Lung (tissue), 12 donors: ENCODE measurements around the gene STXBP5. TPM values are rescaled to one million over a fixed set of nuclear protein-coding genes. Genes with fewer than 3 reads are reported as not detected.

Source experiments
- ATAC-seq: fragments of 200-7000 bp; cut with Tn5 transposase; one replicate; pipeline ENCODE4 v1.9.1; 2020; ENCODE audit warnings: moderate number of reproducible peaks; ENCODE audit not compliant: insufficient read depth, low FRiP score
- DNase-seq, 3 donors: peaks; one replicate each; pipeline ENCODE4 v3.0.0-alpha.2; 2013 to 2017
- H3K27ac ChIP-seq, 2 donors: one replicate each; pipeline ENCODE4 v1.5.1; 2013; ENCODE audit warnings: mild to moderate bottlenecking in 2 of 2, moderate library complexity in 2 of 2, control low read depth in 1 of 2, inconsistent platforms in 1 of 2, low read depth in 1 of 2, low read length in 1 of 2
- H3K27me3 ChIP-seq, 3 donors: one replicate each; pipeline ENCODE4 v1.5.1; 2013; ENCODE audit warnings: low read length in 2 of 3; ENCODE audit not compliant: control insufficient read depth in 3 of 3, insufficient read depth in 3 of 3
- H3K36me3 ChIP-seq, 4 donors: one replicate each; pipeline ENCODE4 v1.5.1; 2013; ENCODE audit warnings: low read length in 4 of 4, mild to moderate bottlenecking in 1 of 4, moderate library complexity in 1 of 4; ENCODE audit not compliant: control insufficient read depth in 4 of 4, insufficient read depth in 4 of 4
- H3K4me1 ChIP-seq, 5 donors: one replicate each; pipeline ENCODE4 v1.5.1; 2013; ENCODE audit warnings: low read length in 5 of 5, mild to moderate bottlenecking in 2 of 5, moderate library complexity in 1 of 5; ENCODE audit not compliant: control insufficient read depth in 5 of 5, insufficient read depth in 5 of 5
- H3K4me3 ChIP-seq: one replicate; pipeline ENCODE4 v1.5.1; 2013; ENCODE audit warnings: mild to moderate bottlenecking, control low read depth, moderate library complexity
- H3K9ac ChIP-seq, 2 donors: one replicate each; pipeline ENCODE4 v1.5.1; 2013; ENCODE audit warnings: low read length in 2 of 2, control low read depth in 1 of 2; ENCODE audit not compliant: insufficient read depth in 1 of 2
- H3K9me3 ChIP-seq, 4 donors: one replicate each; pipeline ENCODE4 v1.5.1; 2013; ENCODE audit warnings: low read length in 3 of 4, mild to moderate bottlenecking in 1 of 4, moderate library complexity in 1 of 4; ENCODE audit not compliant: control insufficient read depth in 4 of 4, insufficient read depth in 3 of 4
- CTCF ChIP-seq: IDR thresholded peaks from 2 replicates; pipeline ENCODE4 v1.5.1; 2012; ENCODE audit warnings: mild to moderate bottlenecking; ENCODE audit errors: control extremely low read depth, extremely low read depth
- WGBS, 2 donors: extraction: QIAGEN DNeasy Blood & Tissue Kit; methylation state at CpG; one replicate each; pipeline ENCODE4 v1.1.7; 2013; 5-methylcytosine and 5-hydroxymethylcytosine counted together
- polyA plus RNA-seq, 2 donors: library from polyadenylated mRNA; stranded (reverse); fragments of 200-250 nt; gene quantifications; one replicate each; pipeline ENCODE4 v1.2.1, GENCODE V29; 2013
- total RNA-seq, 2 donors: library from RNA; depleted of rRNA in 1 of 2; stranded (reverse); fragments of >200 nt in 1 of 2; gene quantifications; one replicate each; pipeline ENCODE4 v1.2.1, GENCODE V29; 2014 to 2021
- donor health status: control.
- donor health status: control.
- donor health status: Bipolar disorder and iron deficiency.
- donor health status: healthy.
- donor health status: DM: yes; HTN: yes; CAD: no.

Gene STXBP5
- total and polyA plus RNA-seq, 4 donors: 6.2 to 29.0 (median 12.9) TPM

- DNase-seq (no peak), ATAC-seq (no peak)
- Histone ChIP-seq H3K4me3 (no peak overlapping the region), H3K27ac (no peak overlapping the region), H3K36me3 (peaks cover 3 to 12% (median 4%) of the 10 kb centered on the region in 4 donors), H3K27me3 (no peaks in the 10 kb centered on the region), H3K9ac (no peak overlapping the region), H3K4me1 (peaks cover 0 to 4% (median 0%) of the 10 kb centered on the region in 5 donors), H3K9me3 (no peaks in the 10 kb centered on the region)
- 93 to 94% methylated on average over 6 of the region's 6 CpGs for WGBS, 2 donors
- no peak for TF ChIP-seq CTCF
These were observed 180.8 kb downstream of the STXBP5 start for GRCh38 chr6:147384737-147385710.

DNA sequence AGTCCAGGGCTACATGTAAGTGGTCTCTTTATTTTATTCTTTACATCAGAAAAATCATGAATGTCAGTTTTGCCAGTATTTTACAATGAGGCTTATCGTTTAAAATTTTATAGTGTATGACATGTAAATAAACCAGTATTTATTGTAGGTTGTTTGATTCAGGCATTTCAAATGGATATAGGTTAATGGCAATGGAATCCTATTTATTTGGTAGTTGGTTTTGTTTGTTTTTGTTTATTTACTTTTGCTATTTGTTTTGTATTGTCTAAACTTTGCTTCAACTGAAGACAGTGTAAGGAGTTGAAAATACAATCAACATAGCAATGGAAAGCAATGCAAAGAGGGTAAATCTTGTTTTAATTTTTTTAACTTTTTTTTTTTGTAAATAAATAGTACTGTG is 185.2 kb downstream of the STXBP5 start:
- no peak for TF ChIP-seq CTCF
- 91 to 92% methylated on average over 1 of the region's 1 CpG for WGBS, 2 donors
- H3K4me1 ChIP-seq: peaks cover 0 to 4% (median 0%) of the 10 kb centered on the region in 5 donors
- no peak overlapping the region for H3K4me3 ChIP-seq
- DNase-seq (no peak), ATAC-seq (no peak)
- H3K27me3 ChIP-seq: no peaks in the 10 kb centered on the region
- no peak overlapping the region for H3K9ac ChIP-seq
- no peaks in the 10 kb centered on the region for H3K9me3 ChIP-seq
- peaks cover 0 to 3% (median 1%) of the 10 kb centered on the region in 4 donors for H3K36me3 ChIP-seq
- H3K27ac ChIP-seq: no peak overlapping the region

DNA sequence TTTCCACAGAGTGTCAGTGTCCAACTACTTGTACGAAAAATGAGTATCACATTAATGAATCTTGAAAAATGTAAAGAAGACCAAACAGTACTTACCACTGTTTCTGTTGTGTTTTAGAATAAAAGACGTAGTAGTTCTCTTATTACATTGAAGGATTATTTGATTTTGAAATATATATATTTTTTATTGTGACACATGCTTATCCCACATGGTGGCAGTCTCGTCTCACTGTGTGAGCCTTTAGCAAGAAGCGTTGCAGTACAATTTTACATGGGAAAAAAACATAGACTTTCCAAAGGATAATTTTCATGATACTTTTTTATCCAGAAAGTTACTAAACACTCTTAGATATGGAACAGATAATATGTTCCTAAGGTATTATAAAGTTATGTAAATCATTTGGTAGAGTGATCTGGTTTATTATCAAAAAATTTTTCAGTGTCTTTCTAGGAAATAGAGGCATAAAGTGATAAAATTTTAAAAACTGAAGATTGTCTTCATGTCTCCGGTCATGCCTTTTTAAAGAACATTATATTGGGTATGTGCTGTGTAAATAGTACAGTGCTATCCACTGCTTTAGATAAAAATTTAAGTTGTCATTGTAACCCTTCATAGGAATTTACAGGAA is 186.8 kb downstream of the STXBP5 start:
- no peak overlapping the region for H3K4me3 ChIP-seq
- ATAC-seq (no peak), DNase-seq (peak; percentile 44 to 79 (median 76))
- H3K36me3 ChIP-seq: no peaks in the 10 kb centered on the region
- WGBS, 2 donors: 63 to 65% methylated on average over 5 of the region's 5 CpGs
- TF ChIP-seq CTCF: no peak
- no peak overlapping the region for H3K27ac ChIP-seq
- no peaks in the 10 kb centered on the region for H3K9me3 ChIP-seq
- H3K9ac ChIP-seq: no peak overlapping the region
- no peaks in the 10 kb centered on the region for H3K4me1 ChIP-seq
- H3K27me3 ChIP-seq: no peaks in the 10 kb centered on the region
